NCI-H2029 (cell line): ENCODE measurements around the gene FAM216B.
"Not testable (repeated sequence)": the region's sequence is repeated elsewhere in the genome, so short reads cannot be mapped to it uniquely, and the experiment has no call there.

Source experiments
- DNase-seq: peaks from one replicate; lab custom pipeline; 2025; lab: John Stamatoyannopoulos, UW

FAM216B gene

DNA sequence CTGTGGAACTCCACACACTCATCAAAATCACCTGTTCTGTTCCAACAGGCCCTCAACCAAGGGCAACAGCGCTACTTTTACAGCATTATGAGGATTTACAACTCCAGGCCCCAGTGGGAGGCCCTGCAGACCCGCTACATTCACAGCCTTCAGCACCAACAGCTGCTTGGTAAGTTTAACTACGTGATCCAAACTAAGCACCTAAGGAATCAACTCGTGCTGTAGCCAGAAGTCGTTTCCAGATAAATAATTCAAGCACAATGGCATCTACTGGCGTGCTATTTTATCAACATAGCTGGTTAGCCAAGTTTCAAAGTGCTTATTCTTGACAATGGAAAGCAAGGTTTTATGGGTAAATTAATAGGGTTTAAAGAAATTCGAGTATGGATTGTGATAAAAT is 5.3 kb downstream of the FAM216B start:
- DNase-seq, result no peak

DNA sequence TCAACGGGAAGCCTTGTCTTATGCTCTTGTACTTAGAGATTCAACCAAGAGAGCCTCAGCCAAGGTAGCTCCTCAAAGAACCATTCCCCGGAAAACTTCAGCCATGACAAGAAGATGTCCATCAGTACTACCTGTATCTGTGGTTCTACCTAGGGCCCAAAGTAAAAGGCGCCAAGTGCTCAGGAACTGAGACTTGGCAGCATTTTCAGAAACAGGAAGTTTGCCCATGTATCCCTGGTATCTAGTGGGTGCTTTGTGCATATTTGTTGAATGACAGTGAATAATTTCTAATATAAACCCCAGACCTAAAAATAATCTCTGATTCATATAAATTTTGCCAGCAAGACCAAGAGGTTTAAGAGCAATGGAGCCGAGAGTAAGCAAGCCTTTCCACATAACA is 7.2 kb downstream of the FAM216B start:
- DNase-seq, result no peak

DNA sequence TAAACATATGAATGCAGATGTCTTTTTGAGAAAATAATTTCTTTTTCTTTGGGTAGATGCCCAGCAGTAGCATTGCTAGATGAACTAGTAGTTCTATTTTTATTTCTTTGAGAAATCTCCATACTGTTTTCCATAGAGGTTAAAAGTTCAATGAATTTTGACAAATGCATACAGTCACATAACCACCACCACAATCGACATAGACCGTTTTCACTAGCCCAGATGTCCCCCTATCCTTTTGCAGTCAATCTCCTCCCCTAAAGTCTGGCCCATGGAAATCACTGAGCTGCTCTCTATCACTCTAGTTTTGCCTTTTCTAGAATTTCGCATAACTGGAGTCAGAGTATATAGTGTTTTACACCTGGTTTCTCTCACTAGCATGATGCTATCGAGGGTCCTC is 10.8 kb downstream of the FAM216B start:
- DNase-seq, result no peak

- DNase-seq, result no peak
Observed at GRCh38 chr13:42794577-42795275, 13.3 kb downstream of the FAM216B start.

DNA sequence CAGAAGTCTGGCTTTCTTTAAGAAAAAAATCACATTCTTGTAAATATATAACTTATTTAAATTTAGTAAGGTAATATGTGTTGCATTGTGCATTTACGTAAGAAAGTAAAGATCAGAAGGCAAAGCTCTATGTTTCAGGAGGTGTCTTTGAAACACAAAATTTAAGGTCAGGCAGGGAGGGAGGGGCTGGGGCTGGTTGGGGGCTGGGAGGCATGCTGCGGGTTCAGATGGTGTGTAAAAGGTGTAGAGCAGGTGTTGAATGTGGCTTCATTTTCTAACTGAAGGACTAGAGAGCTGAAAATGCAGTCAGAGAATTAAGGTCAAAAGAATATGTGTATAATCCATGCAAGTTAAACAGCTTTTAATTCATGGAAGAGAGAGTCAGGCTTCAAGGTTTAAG is 14.3 kb downstream of the FAM216B start:
- no peak for DNase-seq

DNA sequence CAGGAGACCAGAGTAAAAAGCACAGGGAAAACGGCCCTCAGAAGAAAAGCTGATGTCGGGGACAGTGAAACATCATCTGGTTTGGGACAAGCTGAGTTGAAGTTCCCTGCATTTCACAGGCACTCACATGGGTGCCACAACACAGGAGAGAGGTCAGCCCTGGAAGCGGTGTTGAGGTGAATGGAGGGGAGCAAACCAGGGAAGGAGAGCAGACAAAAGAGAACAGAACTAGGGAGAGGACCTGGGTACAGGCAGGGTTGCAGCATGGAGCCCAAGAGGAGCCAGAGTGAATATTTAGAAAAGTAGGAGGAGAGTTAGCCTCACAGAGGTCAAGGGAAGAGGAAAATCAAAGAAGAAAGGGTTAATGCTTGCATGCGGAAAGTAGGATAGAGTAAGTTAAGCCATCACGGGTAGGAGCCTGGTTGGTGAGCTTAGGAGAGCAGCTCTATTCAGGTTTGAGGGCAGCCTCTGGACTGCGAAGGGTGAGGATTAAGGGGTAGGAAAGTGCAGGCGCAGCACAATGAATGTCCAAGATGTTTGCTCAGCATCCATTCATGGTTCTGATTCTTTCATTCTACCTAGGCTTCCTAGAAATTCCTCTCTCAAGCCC is 15.5 kb downstream of the FAM216B start:
- no peak for DNase-seq

- no peak for DNase-seq
Observed at GRCh38 chr13:42798118-42798517, 16.7 kb downstream of the FAM216B start.

DNA sequence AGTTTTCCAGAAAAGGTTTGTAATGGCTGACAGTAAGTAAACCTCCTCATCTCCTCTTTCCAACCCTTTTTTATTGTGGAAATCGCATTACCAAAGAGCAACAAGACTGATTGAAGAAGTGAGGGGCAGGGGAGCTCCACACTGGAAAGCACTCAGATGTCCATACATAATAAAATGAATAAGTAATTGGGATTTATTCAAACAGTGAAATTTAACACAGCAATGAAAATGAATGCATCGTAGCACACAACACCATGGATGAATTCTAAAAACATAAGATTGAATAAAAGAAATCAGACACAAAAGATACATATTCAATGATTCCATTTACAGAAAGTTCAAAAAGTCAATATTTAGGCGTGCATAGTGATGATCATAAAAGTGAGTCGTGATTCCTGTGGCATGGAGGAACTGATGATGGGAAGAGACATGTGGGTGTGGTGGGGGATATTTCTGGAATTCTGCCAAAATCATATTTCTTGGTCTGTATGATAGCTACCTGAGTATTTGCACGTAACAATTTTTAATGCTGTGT is 18.8 kb downstream of the FAM216B start:
- no peak for DNase-seq

DNA sequence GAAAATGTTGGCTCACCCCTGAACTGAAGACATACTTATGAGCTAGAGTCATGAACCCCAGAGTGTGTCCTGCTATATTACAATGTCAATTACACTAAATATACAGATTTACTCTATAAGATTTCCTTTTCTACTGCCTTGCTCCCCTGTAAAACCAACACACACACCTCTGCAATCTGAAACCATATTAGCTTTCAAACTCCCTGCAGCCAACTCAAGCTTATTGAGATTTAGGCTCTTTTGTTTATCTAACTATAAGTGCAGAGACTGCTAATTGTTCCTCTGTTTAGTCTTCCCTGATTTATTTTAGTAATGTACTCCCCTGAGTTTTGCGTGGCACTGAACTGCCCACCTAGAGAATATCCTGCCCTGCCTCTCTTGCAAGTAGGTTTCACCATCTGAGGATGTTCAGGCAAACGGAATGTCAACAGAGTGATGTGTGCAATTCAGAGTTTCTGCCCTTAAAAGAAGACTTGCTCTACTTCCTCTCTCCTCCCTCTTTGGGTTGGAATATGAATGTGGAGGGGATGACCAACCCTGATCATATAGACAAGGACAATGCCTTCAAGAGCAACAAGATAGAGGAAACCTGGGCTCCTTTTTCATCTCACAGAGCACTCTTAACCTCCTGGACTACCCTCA is 22.3 kb downstream of the FAM216B start:
- DNase-seq, result no peak

DNA sequence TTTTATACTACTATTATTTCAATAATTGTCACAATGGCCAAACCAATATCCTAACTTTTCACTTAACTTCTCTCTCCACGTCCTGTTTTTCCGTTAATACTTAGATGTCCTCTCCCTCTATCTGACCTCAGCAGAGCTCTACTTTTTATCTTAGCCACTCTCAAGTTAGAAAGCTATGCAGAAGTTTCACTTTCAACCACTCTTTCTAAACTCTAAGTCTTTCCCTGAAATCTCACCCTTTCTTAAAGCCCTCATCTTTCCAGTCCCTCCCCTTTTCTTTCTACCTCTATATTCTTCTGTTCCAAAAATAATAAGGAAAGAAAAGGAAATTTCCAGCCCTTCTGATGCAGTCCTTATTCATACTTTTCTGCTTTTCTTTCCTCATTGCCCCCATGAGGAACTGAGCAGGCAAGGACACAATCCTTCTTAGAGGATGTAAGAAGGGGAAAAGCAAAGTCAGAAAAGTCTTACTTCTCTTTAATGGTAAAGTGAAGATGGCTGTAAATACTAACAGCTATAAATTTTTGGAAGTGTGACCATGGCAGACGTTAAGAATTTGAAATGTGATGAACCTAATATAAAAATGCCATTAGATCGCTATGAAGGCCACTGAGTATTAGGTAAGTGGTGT is 23.0 kb downstream of the FAM216B start:
- no peak for DNase-seq

DNA sequence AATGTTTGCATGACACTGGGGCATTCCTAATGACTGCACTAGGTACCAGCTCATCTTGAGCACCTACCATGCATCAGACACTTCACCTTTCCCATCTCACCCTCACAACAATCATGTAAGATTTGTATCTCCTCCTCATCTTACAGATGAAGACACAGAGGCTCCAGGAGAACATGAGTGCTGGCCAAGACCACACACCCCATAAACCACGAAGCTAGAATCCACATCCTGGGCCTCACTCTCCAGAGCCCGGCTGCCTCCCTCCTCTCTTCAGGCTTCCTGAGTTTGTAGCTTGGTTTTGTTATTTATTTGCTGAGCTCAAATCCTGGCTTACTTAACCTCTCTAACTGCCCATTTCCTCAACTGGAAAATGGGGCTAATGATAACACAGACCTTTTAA is 25.9 kb downstream of the FAM216B start:
- no peak for DNase-seq

DNA sequence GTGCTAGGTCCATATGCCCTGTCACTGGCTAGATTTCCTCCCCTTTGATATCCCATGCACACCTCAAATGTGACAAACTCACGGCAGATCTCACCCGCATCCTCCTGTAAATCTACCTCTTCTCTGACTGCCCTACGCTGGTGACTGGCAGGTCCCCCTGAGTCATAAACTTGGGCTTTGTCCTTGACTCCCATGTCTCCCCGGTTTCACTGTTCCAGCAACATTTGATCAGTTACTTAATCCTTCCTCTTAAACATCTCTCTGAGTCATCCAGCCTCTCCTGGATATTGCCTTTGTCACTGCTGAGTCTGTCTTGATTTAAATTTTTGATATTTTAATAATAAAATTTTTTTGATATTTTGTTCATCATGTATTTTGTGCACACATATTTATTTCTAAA is 26.5 kb downstream of the FAM216B start:
- no peak for DNase-seq

DNA sequence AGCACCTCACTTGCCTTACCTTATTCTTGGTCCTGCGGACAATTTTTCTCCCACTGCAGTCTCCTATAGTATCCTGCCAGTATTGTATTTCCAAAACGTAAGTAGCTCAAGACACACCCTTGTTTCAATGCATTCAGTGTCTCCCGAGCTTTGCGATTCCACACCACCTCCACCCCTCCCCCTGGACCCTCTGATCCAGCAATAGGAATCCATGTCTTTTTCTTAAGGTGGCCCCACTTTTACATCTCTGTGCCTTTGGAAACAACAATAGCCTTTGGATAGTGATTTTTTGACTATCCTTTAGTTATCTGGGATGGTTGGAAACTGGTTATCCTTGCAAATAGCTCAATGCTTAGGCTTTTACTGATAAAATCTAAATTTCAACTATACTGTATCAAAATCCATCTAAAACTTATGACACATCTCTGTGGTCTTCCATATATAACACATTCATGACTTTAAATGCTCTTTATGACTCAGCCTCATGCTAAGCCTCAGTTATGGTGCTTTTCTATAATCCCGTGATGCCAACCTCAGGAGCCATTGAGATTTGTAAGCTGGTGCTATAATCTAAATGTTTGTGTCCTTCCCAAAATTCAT is 27.1 kb downstream of the FAM216B start:
- no peak for DNase-seq

DNA sequence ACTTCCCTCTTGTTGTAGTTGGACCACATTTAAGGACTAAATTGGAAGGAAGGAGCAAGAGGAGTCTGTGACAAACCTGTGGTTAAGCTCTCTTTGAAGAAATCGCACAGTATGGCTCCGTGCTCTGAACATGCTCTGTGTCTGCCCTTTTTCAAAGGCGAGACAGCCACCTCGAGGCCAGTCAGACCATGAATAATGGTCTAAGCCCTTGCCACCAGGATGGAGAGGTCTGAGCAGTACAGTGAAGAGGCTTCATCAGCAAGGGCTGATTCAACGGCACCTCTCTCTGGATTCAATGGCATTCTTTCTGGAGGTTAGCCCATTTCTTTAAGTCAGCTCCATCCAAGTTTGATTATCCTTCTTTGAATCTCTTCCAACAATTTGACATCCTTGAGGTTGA is 30.9 kb downstream of the FAM216B start:
- no peak for DNase-seq

DNA sequence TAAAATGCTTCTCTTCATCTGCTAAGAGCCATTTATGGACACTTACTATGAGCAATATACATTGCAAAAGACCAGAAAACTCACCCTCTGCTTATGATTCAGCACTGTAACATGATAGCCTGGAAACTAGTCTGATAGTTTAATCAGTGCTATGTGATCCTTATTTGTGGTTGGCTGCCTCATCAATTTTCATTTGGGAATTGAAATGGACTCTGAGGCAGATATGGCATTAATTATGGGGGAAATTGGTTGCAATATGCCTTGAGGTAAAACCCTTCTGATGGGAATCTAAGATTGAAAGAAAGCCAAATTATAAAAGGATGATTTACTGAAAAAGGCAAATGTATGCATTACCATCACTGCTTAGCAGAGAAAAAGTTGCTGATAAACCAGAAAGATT is 33.5 kb downstream of the FAM216B start:
- DNase-seq, result no peak

- no peak for DNase-seq
Observed at GRCh38 chr13:42815681-42816080, 34.3 kb downstream of the FAM216B start.

DNA sequence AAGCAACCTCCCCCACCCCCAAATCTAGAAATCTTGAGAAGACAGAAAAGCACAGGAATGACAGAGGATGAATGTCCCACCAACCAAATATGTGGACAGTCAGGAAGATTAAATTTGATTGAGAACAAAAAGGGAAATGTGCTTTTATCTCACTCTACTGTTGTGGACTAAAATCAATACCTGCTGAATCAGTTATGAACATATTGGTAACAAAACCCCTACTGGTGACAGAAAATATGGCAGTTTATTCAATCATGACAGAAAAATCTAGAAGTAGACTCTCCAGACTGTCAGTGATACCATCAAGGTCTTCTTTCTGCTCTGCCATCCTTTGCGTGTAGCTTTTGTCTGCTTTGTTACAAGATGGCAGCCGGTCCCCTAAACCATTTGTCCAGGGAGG is 35.2 kb downstream of the FAM216B start:
- DNase-seq, result no peak

- not testable (repeated sequence) for DNase-seq
Observed at GRCh38 chr13:42819687-42820086, 38.3 kb downstream of the FAM216B start.

DNA sequence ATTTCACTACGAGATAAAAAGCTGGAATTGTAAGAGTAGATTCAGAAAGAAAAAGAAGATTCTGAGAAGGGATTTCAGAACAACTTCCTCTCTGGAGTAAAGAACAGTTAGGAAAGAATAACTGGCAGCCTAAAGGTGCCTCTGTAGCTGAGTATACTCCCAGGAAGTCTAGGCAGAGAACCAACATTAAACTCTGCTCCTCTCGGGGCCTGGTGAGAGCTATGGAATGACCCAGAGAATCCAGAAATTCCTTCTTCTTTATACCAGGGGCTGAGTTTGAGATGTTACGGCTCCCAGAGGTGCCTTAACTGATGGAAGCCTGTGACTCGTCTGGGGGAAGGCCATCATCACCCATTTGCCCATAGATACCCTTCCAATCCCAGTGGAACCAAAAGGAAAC is 39.1 kb downstream of the FAM216B start:
- DNase-seq, result no peak

DNA sequence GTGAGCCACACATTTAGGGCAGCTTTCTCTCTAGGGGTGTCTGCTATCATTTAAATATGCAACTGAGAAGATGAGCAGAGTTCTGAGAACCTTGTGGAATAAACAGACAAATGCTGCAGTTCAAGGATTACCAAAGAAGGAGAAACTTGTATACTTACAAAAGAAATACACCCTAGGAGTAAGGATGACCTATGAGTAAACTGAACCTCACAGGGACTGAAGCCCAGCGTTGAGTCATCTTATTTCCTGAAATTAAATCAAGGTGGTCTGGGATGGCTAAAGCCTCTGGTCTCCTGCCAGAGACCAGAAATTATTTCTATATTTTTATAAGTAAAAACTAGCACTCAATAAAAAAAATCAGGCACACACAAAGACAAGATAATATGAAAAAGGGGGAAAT is 40.1 kb downstream of the FAM216B start:
- no peak for DNase-seq

GRCh38 chr13:42832341-42833096 is 51.1 kb downstream of the FAM216B start:
- DNase-seq, result no peak

DNA sequence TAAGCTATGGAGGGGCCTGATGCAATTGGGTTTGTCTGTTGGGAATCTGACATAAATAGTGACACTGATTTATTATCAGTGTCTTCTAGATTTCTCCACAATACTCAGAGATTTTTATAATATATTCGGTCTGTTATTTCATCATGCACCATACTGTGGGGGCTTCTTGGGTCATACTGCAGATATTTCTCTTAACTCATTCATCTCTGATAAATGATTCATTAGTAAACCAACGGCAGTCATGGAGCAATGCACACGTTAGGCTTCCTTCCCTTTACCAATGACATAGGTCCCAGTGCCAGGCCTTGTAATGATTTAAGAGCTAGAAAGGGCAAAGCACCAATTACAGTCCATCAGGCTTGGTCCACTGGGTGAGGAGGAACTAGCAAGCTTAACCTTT is 53.6 kb downstream of the FAM216B start:
- no peak for DNase-seq
